HEK293T (cell line): ENCODE results near the gene NOP10.
"Not testable (repeated sequence)": the region's sequence is repeated elsewhere in the genome, so short reads cannot be mapped to it uniquely, and the experiment has no call there.

Source experiments
- BHLHE40 ChIP-seq: fragments of 450-650 bp; IDR thresholded peaks from 2 replicates; pipeline ENCODE4 v1.6.1; 2016; ENCODE audit warnings: mild to moderate bottlenecking, moderate library complexity, borderline replicate concordance
- CTBP1 ChIP-seq: fragments of 450-650 bp; IDR thresholded peaks from 2 replicates; pipeline ENCODE4 v1.6.1; 2016; ENCODE audit warnings: borderline replicate concordance
- ELF4 ChIP-seq: fragments of 450-650 bp; IDR thresholded peaks from 2 replicates; pipeline ENCODE4 v1.6.1; 2017; ENCODE audit warnings: antibody characterized with exemption
- FOXA1 ChIP-seq: fragments of 450-650 bp; IDR thresholded peaks from 2 replicates; pipeline ENCODE4 v1.6.1; 2016; ENCODE audit warnings: mild to moderate bottlenecking
- FOXK2 ChIP-seq: fragments of 450-650 bp; IDR thresholded peaks from 2 replicates; pipeline ENCODE4 v1.6.1; 2016; ENCODE audit warnings: mild to moderate bottlenecking
- FOXM1 ChIP-seq: fragments of 450-650 bp; IDR thresholded peaks from 2 replicates; pipeline ENCODE4 v1.6.1; 2017; ENCODE audit warnings: mild to moderate bottlenecking, borderline replicate concordance
- LEF1 ChIP-seq: fragments of 450-650 bp; IDR thresholded peaks from 2 replicates; pipeline ENCODE4 v1.6.1; 2017; ENCODE audit warnings: mild to moderate bottlenecking, borderline replicate concordance
- SP1 ChIP-seq: fragments of 450-650 bp; IDR thresholded peaks from 2 replicates; pipeline ENCODE4 v1.6.1; 2017
- TARDBP ChIP-seq: fragments of 450-650 bp; IDR thresholded peaks from 2 replicates; pipeline ENCODE4 v1.6.1; 2016

- TF ChIP-seq FOXA1, CTBP1, TARDBP, SP1, LEF1, ELF4, FOXM1, BHLHE40, FOXK2: not testable (repeated sequence)
Observed at GRCh38 chr15:34342213-34342736, 661 bp downstream of the NOP10 start.
